SH-SY5Y (cell line): Measurements from ENCODE around the gene PCDHB12.

Experiments
- GATA2 ChIP-seq: IDR thresholded peaks from 2 replicates; pipeline ENCODE4 v1.6.1; 2011; ENCODE audit warnings: mild to moderate bottlenecking, low read depth, low read length
- GATA3 ChIP-seq: IDR thresholded peaks from 2 replicates; pipeline ENCODE4 v1.6.1; 2011; ENCODE audit warnings: low read depth, mild to moderate bottlenecking, low read length, moderate library complexity

GRCh38 chr5:141180313-141180712 is 28.2 kb upstream of the PCDHB12 start:
- TF ChIP-seq GATA2, result no peak
- TF ChIP-seq GATA3, result no peak
